HEK293T (cell line): ENCODE results near the gene RPLP2.

Experiments
- CTCF ChIA-PET: fragments of 350-600 bp; formaldehyde crosslinking; extraction: SDS; loops from one replicate; lab custom pipeline; 2021; ENCODE audit warnings: antibody characterized with exemption, inconsistent platforms; lab: Yijun Ruan, JAX
- POLR2A ChIA-PET: fragments of 350-600 bp; formaldehyde crosslinking; extraction: SDS; loops from one replicate; lab custom pipeline; 2020; ENCODE audit warnings: antibody characterized with exemption, inconsistent platforms; lab: Yijun Ruan, JAX
- DNase-seq: peaks from one replicate; pipeline ENCODE4 v3.0.0; 2012; ENCODE audit warnings: mixed read lengths; ENCODE audit errors: extremely low spot score
- ARNT ChIP-seq: fragments of 450-650 bp; IDR thresholded peaks from 2 replicates; pipeline ENCODE4 v1.6.1; 2017; ENCODE audit warnings: mild to moderate bottlenecking
- BHLHE40 ChIP-seq: fragments of 450-650 bp; IDR thresholded peaks from 2 replicates; pipeline ENCODE4 v1.6.1; 2016; ENCODE audit warnings: mild to moderate bottlenecking, moderate library complexity, borderline replicate concordance
- CTBP1 ChIP-seq: fragments of 450-650 bp; IDR thresholded peaks from 2 replicates; pipeline ENCODE4 v1.6.1; 2016; ENCODE audit warnings: borderline replicate concordance
- ELF4 ChIP-seq: fragments of 450-650 bp; IDR thresholded peaks from 2 replicates; pipeline ENCODE4 v1.6.1; 2017; ENCODE audit warnings: antibody characterized with exemption
- FOXA1 ChIP-seq: fragments of 450-650 bp; IDR thresholded peaks from 2 replicates; pipeline ENCODE4 v1.6.1; 2016; ENCODE audit warnings: mild to moderate bottlenecking
- FOXK2 ChIP-seq: fragments of 450-650 bp; IDR thresholded peaks from 2 replicates; pipeline ENCODE4 v1.6.1; 2016; ENCODE audit warnings: mild to moderate bottlenecking
- FOXM1 ChIP-seq: fragments of 450-650 bp; IDR thresholded peaks from 2 replicates; pipeline ENCODE4 v1.6.1; 2017; ENCODE audit warnings: mild to moderate bottlenecking, borderline replicate concordance
- HDGF ChIP-seq: fragments of 450-650 bp; IDR thresholded peaks from 2 replicates; pipeline ENCODE4 v1.6.1; 2017; ENCODE audit warnings: antibody characterized with exemption, borderline replicate concordance
- L3MBTL2 ChIP-seq: fragments of 450-650 bp; conservative IDR thresholded peaks from 2 replicates; pipeline ENCODE4 v1.6.1; 2016; ENCODE audit warnings: mild to moderate bottlenecking
- LEF1 ChIP-seq: fragments of 450-650 bp; IDR thresholded peaks from 2 replicates; pipeline ENCODE4 v1.6.1; 2017; ENCODE audit warnings: mild to moderate bottlenecking, borderline replicate concordance
- NFRKB ChIP-seq: fragments of 450-650 bp; IDR thresholded peaks from 2 replicates; pipeline ENCODE4 v1.6.1; 2016; ENCODE audit warnings: mild to moderate bottlenecking, moderate library complexity
- PKNOX1 ChIP-seq: fragments of 450-650 bp; IDR thresholded peaks from 2 replicates; pipeline ENCODE4 v1.6.1; 2016
- SP1 ChIP-seq: fragments of 450-650 bp; IDR thresholded peaks from 2 replicates; pipeline ENCODE4 v1.6.1; 2017
- SUZ12 ChIP-seq: fragments of 450-650 bp; IDR thresholded peaks from 2 replicates; pipeline ENCODE4 v1.6.1; 2016; ENCODE audit warnings: mild to moderate bottlenecking
- TARDBP ChIP-seq: fragments of 450-650 bp; IDR thresholded peaks from 2 replicates; pipeline ENCODE4 v1.6.1; 2016
- ZNF384 ChIP-seq: fragments of 450-650 bp; IDR thresholded peaks from 2 replicates; pipeline ENCODE4 v1.6.1; 2016

The RPLP2 gene

GRCh38 chr11:819129-819931 is 9.6 kb downstream of the RPLP2 start:
- TF ChIP-seq FOXA1 (no peak), FOXK2 (no peak), ZNF384 (no peak), NFRKB (no peak), BHLHE40 (no peak), ARNT (no peak)
- ChIA-PET CTCF (interaction anchor here (0.6 to 1.3 kb wide), 2 partner anchors 30 to 314 kb away, joined by 3 read pairs; no protein-coding TSS in a partner anchor), POLR2A (interaction anchor here (0.6 to 5.3 kb wide), 14 partner anchors 9 to 244 kb away, joined by 3 to 40 read pairs (median 5); partner anchors contain the start of genes CD151, CRACR2B, GATD1 and RPLP2)
- DNase-seq = peak; percentile 89

GRCh38 chr11:819943-820649 is 10.3 kb downstream of the RPLP2 start:
- POLR2A ChIA-PET = interaction anchor here (1.0 to 5.3 kb wide), 7 partner anchors 11 to 244 kb away, joined by 3 to 40 read pairs (median 7); partner anchors contain the start of genes CD151, GATD1 and RPLP2
- DNase-seq = peak; percentile 61
- no peak for TF ChIP-seq HDGF
- no peak for TF ChIP-seq SP1
- no peak for TF ChIP-seq FOXM1
- no peak for TF ChIP-seq TARDBP
- no peak for TF ChIP-seq ZNF384
- no peak for TF ChIP-seq CTBP1
- TF ChIP-seq FOXA1 = no peak
- no peak for TF ChIP-seq BHLHE40
- TF ChIP-seq LEF1 = no peak
- TF ChIP-seq L3MBTL2 = no peak
- TF ChIP-seq PKNOX1 = no peak
- TF ChIP-seq ELF4 = no peak
- TF ChIP-seq SUZ12 = no peak
- TF ChIP-seq FOXK2 = no peak
- no peak for TF ChIP-seq ARNT
- CTCF ChIA-PET = no interaction called here

- POLR2A ChIA-PET = interaction anchor here (1.2 to 5.3 kb wide), 3 partner anchors 12 to 22 kb away, joined by 3 to 40 read pairs (median 39); partner anchors contain the start of genes CD151, POLR2L, RPLP2 and TSPAN4
- no peak for DNase-seq
- TF ChIP-seq FOXK2 (no peak), BHLHE40 (no peak), PKNOX1 (no peak), SP1 (no peak), FOXM1 (no peak), FOXA1 (no peak), CTBP1 (no peak), ARNT (no peak), L3MBTL2 (no peak), HDGF (no peak), LEF1 (no peak), TARDBP (no peak), ZNF384 (no peak), SUZ12 (no peak), NFRKB (no peak), ELF4 (no peak)
- CTCF ChIA-PET = no interaction called here
Observed at GRCh38 chr11:820655-821511, 11.1 kb downstream of the RPLP2 start.

- DNase-seq = no peak
- CTCF ChIA-PET = no interaction called here
- POLR2A ChIA-PET = interaction anchor here (0.9 to 5.3 kb wide), 4 partner anchors 11 to 21 kb away, joined by 3 to 39 read pairs (median 4); partner anchors contain the start of genes CD151, POLR2L, RPLP2 and TSPAN4
- no peak for TF ChIP-seq SUZ12
- TF ChIP-seq NFRKB = no peak
- TF ChIP-seq BHLHE40 = no peak
- no peak for TF ChIP-seq ARNT
- TF ChIP-seq CTBP1 = no peak
- TF ChIP-seq TARDBP = no peak
- TF ChIP-seq FOXM1 = no peak
- TF ChIP-seq ELF4 = no peak
- TF ChIP-seq FOXA1 = no peak
- TF ChIP-seq PKNOX1 = no peak
- TF ChIP-seq ZNF384 = no peak
- no peak for TF ChIP-seq FOXK2
- TF ChIP-seq HDGF = no peak
- TF ChIP-seq SP1 = no peak
- TF ChIP-seq L3MBTL2 = no peak
Observed at GRCh38 chr11:821512-822371, 12.0 kb downstream of the RPLP2 start.
